ENCODE data around the gene AK3.

Gene AK3

DNA sequence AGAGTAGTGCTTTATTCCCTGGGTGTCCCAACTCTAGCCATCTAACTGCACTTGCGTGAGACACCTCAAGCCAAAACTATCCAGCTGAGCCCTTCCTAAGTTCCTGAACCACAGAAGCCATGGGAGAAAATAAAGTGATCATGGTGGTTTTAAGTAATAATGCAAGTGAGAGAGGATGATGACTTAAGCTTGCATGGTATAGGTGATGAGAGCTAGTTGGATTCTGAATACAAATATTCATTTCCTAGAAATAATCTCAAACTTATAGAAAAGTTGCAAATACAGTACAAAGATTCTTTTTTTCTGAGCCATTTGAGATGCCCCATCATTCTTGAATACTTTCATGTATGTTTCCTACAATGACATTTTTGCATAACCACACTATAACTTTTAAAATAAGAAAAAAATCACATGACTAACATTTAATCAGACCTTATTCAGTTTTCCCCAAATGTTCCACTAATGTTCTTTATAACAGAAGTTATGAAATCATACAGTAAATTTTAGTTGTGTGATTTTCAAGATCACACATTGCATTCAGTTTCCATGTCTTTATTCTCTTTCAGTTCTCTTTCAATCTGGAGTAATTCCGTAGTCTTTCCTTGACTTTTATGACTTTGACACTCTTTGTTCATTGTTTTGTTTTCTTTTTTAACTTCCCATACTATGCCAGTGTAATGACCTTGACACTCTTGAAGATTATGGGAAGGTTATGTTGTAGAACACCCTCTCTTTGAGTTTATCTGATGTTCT is 5.5 kb upstream of the AK3 start:
- no peak for DNase-seq

GRCh38 chr9:4743131-4743875 is 2.3 kb upstream of the AK3 start:
- no peak for DNase-seq

- no peak for DNase-seq
These were observed 1.2 kb upstream of the AK3 start for GRCh38 chr9:4742246-4742645.

DNA sequence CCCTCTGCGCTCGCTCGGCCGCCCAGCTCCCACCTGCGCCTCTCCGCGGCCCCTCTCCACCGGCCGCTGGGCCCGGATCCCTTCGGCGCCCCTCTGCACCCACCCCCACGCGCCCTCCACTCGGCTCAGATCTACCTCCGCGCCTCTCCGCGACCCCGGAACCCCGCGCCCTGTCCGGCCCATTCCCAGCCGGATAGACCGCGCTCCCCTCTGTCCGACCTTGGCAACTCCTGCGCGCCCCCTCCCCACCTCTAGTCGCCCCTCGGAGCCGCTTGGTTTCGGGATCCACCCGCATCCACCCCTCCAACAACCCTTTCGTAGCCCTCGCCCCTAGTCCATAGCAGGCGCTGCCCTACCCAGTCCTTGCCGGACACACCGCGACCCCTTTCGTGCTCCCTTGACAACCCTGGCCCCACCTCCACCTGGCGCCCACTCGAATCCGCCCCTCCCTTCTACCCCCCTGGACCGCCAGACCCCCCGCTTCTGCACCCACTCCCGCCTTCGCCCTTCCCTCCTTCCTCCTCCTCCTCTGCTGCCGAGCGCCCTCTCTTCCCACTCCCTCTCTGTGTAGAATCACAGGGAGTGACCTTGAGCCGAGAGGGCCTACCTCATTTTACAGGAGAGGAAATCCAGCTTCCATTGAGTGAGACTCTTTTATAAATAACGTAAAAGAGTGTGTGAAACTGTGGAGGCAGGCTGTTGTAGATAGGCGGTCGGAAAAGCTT is 525 bp upstream of the AK3 start:
- peak; percentile 67 for DNase-seq

DNA sequence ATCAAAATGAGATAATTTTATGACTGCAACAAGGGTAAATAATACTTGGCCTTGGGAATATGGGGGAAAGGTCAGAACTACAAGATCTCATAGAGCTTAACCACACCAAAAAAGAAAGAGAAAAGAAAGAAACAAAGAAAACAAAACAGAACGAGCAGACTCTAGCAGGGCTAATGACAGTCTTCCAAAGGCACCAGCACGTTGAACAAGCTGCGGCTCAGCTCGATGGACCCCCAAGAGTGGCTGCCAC is 689 bp downstream of the AK3 start:
- peak; percentile 72 for DNase-seq

DNA sequence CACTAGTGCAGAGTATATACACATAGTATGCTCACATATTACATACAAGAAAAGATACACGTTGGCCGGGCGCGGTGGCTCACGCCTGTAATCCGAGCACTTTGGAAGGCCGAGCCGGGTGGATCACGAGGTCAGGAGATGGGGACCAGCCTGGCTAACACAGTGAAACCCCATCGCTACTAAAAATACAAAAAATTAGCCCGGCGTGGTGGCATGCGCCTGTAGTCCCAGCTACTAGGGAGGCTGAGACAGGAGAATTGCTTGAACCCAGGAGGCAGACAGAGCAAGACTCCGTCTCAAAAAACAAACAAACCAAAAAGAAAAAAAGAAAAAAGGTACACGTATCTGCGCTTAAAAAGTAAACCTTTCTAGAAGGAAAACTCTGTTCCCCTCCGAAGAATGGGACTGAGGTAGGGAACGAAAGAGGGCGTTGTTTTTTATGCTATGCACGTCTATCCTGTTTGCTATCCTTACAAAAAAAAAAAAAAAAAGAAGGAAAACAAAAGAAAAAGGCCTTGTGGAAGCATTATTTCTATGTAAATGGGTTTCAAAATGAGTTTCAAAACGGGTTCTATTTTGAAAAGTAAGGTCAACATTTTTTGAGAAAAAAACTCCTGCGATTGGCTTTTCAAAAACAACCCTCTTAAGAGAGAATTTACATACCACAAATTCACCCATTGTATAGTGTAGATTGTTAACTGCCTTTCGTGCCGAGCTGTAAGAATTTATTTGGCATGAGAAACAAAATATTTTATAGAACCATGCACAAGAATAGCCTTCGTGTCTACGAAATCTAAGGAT is 1.2 kb downstream of the AK3 start:
- peak; percentile 46 for DNase-seq

DNA sequence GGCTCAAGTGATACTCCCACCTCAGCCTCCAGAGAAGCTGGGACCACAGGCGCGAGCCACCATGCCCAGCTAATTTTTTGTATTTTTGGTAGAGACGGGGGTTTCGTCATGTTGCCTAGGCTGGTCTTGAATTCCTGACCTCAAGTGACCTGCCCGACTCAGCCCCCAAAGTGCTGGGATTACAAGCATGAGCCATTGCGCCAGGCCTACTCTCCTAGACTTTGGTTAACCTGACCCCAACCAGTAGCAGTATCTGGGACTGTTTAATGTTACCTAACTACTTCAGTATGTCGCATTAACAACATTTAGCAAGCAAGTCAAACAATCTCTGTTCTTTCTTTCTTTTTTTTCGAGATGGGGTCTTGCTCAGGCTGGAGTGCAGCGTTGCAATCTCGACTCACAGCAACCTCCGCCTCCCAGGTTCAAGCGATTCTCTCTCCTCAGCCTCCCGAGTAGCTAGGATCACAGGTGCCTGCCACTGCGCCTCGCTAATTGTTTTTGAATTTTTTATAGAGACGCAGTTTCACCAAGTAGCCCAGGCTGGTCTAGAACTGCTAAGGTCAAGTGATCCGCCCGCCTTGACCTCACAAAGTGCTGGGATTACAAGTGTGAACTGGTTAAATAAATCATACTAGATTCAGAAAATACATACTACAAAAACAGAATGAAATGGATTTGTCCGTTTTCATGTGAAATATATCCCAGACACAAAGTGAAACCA is 2.0 kb downstream of the AK3 start:
- peak; percentile 40 for DNase-seq

DNA sequence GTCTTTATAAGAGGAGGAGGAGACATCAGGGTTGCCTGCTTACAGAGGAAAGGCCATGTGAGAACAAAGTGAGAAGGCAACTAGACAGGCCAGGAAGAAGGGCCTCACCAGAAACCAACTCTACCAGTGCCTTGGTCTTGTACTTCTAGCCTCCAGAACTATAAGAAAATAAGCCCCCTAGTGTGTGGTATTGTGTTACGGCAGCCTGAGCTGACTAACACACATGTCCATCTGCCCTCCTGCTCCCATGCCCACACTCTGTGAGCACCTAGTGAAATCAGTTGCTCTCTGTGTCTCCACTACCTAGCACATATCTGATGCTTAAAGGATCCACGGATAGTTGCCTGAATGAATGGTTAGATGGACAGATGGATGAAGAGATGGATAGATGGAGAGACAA is 6.9 kb downstream of the AK3 start:
- no peak for DNase-seq

GRCh38 chr9:4732890-4733289 is 8.1 kb downstream of the AK3 start:
- no peak for DNase-seq

DNA sequence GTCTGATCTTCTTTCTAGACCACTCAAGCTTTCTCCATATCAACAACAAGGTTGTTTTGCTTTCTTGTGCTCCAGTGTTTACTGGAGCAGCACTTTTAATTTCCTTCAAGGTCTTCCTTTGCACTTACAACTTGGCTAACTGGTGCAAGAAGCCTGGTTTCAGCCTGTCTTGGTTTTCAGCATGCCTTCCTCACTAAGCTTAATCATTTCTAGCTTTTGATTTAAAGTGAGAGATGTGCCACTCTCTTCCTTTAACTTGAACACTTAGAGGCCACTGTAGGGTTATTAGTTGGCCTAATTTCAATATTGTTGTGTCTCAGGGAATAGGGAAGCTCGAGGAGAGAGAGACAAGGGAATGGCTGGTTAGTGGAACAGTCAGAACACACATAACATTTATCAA is 13.4 kb downstream of the AK3 start:
- no peak for DNase-seq

DNA sequence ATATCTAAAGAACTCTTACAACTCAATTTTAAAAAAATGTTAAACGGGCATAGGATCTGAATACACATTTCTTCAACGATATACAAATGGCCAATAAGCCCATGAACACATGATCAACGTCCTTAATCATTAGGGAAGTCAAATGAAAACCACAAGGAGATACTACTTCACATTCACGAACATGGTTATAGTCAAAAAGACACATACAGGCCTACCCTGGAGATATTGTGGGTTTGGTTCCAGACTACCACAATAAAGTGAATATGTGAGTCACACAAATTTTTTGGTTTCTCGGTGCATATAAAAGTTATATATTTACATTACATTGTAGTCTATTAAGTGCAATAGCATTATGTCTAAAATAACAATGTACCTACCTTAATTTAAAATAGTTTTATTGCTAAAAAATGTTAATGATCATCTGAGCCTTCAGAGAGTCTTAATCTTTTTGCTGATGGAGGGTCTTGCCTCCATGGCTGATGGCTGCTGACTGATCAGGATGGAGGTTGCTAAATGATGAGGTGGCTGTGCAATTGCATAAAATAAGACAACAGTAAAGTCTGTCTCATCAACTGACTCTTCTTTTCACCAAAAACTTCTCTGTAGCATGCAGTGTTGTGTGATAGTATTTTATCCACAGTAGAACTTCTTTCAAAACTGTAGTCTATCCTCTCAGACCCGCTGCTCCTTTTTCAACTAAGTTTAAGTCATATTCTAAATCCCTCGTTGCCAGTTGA is 15.1 kb downstream of the AK3 start:
- no peak for DNase-seq

- no peak for DNase-seq
These were observed 19.3 kb downstream of the AK3 start for GRCh38 chr9:4721736-4722135.

GRCh38 chr9:4718911-4719310 is 22.1 kb downstream of the AK3 start:
- DNase-seq = no peak

DNA sequence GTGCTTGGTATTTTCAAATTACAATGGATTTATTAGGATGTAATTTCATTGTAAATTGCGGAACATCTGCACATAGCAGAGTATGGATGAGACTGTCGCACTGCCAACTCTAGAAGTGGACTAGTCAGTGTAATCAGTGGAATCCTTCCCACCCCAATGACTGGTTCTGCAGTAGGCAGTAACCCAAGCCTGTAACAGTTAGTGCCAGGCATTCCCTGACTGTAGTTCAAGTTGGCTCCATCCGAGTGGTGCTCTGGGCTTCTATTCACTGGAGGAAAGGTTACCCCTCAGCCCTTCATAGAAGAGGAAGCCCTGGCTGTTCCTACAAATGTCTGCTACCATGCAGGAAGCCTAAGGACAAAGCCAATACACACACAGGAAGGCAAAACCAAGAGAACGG is 23.2 kb downstream of the AK3 start:
- no peak for DNase-seq

- DNase-seq = peak; percentile 69
These were observed 24.8 kb downstream of the AK3 start for GRCh38 chr9:4716163-4716562.

DNA sequence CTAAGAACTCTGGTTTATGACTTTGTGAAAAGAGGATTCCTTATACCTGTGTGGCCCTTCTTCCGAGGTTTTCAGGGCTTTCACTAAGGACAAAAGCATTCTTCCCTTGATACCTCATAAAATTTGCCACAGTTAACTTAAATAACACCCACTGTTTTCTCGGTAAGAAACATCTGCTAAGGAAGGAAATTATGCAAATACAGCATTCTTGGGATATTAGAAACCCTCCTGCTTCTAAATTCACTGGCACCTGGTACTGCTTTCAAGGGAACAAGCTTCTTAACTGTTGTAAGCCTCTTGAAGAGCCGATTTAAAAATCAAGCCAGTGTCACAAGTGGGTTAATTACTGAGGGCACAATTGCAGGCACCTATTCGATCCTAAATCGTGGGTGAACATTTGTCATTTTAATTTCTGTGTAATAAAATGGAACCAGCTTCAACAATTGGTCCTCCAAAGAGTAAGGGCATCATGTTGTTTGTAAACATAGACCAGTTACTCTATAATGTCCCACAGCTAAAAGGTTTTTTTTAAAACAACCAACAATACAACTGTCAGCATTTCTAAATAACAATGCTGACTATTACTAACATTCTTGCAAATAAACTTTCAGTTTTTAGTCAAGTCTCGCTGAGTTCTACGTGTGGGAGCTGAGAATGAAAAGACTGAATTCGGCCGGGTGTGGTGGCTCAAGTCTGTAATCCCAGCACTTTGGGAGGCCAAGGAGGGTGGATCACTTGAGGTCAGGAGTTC is 26.6 kb downstream of the AK3 start:
- peak; percentile 7 for DNase-seq

DNA sequence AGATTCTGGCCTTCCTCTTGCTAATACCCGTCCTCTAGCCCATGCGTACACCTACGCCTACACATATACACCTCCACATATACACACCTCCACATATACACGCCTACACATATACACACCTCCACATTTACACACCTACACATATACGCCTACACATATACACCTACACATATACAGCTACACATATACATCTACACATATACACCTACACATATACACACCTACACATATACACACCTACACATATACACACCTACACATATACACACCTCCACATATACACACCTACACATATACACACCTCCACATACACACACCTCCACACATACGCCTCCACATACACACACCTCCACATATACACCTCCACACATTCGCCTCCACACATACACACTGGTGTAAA is 27.2 kb downstream of the AK3 start:
- no peak for DNase-seq

GRCh38 chr9:4709380-4709779 is 31.6 kb downstream of the AK3 start:
- DNase-seq = no peak

DNA sequence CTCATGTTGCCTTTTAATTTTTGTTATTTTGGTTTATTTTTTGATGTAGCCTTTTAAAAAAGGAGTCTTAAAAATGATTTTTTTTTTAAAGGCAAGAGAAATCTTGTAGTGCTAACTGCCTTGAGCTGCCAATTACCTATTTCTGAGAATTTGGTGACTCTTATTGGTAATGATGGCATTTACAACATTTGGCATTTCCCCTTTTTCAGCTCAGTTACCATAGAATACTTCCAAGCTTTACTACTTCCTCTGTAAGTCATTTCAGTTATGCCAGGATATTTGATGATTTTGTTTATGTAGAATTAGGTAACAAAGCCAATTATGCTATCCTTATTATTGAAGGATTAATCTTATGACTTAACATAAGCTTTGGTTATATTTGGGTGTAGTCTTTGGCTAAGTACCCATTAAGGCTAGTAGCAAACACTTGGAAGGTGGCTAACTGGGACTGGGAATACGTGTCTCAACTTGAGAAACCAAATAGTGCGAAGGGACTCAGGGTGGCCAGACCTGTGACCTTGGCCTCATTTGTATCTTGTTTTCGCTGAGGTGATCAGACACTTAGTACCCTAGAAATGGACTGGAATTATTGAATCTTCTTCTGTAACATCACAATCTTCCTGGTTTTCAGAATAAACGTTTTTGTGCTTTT is 33.9 kb downstream of the AK3 start:
- DNase-seq = no peak

GRCh38 chr9:4706021-4706420 is 35.0 kb downstream of the AK3 start:
- DNase-seq = no peak

DNA sequence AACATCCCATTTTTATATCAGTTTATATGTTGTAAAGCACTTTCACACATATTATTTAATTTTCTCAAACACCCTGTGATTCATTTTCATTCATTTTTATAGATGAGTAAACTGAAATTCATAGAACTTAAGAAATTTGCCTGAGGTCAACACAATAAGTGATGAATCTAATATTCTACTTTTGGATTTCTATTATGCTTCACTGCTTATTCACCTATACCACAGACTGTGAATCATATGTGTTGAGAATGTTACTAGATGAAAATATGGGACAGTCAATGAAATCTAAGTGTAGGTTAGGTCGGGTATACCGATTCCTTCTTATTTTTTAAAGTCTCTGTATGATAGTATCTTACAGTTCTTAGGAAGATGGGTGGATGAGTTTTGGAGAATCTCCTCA is 36.9 kb downstream of the AK3 start:
- no peak for DNase-seq

All from NCI-H69 (cell line).